ENCODE measurements around the gene FSCN2.

Gene FSCN2

DNA sequence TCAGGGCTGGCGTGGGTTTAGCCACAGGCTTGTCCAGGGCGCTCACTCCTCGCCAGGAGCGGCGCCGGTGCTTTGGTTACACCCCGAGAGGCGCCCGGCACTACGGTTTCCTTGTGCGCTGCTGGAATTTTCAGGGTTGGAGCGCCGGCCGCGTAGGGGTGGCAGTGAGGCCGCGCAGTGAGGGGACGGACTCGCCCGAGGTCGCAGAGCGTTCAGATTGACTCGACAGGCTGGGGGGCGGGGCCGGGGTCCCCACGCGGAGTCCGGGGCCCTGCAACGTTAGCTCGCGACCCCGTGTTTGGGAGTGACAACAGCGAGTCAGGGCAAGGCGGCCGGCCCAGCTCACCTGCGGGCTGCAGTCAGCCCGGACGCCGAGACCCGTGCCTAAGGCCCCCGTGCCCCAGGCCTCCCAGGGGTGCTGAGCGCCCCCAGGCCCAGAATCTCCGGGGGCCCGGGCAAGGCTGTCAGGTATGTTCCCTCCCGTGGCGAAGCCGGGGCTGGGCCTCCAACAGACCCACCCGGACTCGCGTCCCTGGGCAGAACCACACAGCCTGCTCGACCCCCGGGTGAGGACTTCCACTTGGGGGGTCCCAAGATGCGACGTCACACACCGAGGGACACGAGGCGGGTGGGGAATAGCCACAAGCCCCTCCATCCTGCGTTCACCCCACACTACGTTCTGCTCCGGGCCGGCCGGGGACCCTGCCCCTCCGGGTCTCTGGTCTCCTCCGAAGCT, 14.3 kb upstream of the FSCN2 start:
- no peak for DNase-seq

DNA sequence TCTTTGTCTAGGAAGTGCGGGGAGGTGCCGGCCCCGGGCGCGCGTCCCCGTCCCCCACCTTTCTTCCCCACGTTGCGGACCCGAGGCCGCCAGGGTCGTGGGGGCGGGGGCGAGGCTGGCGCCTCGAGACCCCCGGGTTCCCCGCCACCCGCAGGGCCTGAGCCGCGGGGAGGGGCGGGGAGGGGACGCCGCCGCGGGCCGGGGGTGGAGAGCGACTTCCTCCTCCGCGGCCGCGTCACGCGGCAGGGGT, 13.8 kb upstream of the FSCN2 start:
- DNase-seq, result no peak

DNA sequence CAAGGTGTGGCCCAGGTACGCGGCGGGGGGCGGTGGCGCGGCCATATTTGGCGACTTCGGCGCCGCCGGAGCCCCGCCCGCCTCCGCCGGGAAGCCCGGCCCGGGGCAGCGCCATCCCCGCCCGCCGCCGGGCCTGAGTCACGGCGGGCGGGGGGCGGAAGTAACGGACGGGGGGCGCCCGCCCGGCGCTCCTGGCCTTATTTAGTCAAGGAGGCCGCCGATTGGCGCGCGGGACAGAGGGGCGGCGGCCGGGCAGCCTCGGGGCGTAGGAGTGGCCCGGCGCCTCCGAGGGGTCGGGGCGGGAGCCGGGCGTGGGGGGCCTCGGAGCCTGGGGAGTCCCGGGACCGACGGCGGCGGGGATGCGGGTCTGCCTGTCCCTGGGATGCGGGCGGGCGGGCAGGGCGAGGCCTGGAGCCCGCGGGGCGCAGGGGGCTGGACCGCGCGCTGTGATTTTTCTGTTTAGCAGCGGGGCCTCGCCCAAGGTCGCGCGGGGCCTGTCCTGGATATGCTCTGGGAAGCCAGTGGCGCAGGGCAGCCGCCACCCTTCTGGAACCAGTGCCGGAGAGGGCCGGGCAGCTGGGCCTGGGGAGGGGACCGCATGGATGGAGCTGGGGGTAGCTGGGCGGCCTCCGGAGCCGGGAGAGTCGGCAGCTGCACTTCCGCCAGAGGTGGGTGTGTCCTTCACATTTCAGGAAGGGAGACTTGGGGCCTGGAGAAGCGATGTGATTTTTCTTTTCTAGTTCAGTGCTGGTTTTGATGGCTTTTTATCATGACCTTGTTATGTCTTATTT, 13.2 kb upstream of the FSCN2 start:
- peak; percentile 60 for DNase-seq

DNA sequence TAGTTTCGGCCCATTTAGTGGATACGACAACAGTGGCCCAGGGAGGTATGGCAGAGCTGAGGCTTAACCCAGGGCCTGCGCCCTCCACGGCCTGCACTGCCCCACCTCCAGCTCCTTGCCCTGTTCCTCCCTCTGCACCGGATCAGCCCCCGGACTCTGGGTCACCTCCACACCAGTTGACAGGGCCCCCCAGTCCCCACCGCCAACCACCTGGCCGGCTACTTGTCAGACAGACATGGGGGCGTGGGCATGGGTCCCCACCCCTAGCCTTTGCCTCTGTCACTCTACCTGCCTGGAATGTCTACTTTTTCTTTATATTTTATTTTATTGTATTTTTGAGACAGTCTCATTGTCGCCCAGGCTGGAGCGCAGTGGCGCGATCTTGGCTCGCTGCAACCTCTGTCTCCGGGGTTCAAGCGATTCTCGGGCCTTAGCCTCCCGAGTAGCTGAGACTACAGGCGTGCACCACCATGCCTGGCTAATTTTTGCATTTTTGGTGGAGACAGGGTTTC, 12.6 kb upstream of the FSCN2 start:
- DNase-seq, result no peak

DNA sequence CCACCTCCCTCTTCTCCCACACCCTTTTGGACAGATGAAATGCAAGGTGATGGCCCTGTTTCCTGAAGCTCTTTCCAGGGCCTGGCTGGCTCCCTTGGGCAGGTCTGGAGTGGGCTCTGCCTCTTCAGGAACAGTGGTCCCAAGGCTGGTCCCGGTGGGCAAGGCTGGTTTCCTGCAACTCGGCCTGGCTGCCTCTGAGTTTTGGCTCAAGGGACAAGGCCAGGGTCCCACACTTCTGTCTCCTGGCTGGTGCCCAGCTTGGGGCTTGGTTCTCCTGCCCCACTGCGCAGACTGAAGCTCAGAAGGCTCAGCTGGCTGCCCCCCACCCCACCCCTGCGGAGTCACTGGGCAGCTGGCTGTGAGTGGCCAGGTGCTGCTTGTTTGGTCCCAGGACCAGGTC, 11.7 kb upstream of the FSCN2 start:
- no peak for DNase-seq

DNA sequence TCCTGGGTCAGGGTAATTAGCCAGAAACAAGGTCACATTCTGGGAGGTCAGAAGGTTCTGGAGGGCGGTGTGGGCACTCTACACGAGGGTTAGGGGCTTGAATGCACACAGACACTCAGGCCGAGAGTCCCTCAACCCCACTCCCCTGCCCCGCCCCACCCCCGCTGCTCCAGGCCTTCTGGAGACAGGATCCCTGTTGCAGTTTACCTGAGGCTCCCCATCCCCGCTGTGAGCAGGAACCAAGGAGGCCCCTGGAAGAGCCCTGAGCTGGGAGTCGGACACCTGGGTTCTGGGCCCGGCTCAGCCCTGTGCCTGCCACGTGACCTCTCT, 11.2 kb upstream of the FSCN2 start:
- DNase-seq, result no peak

DNA sequence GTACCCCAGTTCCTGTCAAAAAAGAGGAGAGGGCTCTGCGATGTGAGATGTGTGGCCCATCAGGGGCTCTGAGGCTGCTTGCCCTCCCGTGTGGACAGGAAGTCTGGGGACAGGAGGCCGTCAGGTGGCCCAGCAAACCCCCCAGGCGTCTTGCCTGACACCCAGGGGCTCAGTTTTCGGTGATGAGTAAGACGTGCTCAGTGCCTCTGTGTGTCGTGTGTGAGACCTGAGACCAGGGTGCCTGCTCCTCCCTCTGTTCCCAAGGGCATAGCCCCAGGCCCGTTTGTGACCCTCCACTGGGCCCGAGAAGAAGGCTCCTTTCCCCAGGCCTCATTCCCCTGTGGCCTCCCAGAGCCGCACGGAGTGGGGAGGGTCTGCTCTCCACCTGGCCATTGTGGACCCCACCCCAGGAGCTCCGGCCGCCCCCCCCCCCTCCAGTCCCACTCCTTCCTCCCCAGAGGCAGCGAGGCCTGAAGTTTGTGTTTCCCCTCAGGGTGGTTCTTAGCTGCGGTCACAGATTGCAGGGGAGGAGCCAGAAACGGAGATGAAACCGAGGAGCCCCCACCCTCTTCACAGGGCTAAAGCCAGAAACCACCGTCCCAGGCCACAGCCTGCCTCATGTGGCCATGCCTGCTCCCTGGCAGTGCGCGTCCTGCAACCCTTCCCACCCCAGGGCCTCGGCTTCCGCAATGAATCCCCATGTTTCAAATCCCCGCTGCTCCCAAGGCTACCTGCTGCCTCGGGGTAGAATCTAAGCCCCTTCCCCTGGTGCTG, 10.7 kb upstream of the FSCN2 start:
- no peak for DNase-seq

DNA sequence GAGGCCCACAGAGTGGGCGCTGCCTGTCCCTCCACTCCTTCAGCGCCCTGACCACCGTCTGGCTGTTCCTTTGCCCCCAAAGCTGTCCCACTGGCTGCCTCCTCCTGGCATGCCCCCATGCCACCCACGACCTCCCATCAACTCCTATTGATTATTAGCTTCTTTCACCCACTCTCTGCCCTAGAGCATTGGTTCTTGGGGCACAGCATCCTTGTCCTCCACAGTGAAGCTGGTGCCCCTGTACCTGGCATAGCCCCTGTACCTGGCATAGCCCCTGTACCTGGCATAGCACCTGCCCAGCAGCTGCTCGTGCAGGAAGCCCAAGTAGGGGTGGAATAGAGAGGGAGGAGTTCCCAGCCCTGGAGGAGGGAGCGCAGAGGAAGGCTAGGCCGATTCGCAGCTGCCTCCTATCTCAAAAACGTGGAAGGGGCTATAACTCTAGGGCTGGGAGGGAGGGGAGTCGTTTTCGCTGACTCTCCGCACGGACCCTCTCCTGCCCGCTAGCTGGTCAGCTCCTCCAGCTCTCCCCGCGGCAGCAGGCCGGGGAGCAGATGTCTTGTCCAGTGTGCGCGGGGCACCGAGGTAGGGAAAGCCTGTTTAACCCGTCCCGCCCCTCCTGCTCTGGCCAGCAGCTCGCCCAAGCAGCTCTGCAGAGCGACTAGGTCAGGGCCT, 9.9 kb upstream of the FSCN2 start:
- no peak for DNase-seq

DNA sequence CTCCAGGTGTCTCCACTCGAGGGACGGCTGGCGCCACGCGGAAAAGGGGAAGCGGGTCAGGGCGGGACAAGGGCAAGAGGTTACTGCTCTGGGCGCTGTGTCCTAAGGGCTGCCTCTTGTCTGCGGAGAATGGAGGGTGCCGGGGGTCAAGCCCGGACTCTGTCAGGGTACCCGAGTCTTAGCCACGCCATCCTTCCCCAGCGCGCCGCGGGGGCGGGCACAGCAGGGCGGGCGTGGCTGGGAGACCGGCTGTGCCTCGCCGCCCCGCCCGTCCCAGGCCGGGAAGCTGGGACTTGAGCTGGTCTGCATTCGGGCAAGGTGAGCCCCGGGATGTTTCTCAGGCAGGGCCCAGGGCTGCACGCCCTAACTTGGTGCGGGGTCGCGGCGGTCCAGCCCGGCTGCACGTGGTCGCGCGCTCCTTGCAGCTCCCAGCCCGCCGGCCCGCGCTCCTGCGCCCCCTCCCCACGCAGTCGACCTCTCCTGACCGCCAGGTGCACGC, 9.3 kb upstream of the FSCN2 start:
- no peak for DNase-seq

DNA sequence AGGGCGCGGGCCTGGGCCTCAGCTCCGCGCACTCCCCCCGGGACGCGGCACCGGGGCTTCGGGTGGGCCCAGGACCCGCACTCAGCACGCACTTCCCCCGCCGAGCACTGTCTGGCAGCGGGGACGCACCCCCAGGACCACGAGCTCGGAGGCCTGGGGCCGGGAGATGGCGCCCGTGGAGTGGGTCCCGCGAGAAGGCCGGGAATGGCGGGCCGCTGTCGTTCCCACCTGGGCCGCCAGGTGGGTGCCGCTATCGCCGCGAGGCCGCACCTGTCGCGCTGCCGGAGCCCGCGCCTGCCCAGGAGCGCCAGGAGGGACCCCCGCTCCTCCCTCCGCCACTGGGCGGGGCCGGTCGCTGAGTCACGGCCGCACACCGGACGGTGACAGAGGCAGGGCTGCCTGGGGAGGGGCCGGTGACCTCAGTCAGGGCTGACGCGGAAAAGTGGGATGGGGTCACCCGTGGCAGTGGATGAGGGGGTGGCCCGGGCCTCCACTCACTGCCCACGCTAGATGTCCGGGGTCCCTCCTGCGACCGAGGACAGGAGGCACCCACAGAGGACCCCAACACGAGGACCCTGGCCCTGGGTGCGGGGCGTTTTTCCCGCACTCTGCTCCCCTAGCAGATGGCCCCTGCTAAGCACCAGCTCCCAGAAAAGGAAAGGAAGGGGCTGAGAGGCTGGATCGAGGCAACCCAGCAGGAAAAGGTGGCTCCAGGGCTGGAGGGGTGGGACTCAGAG, 8.7 kb upstream of the FSCN2 start:
- peak; percentile 57 for DNase-seq

DNA sequence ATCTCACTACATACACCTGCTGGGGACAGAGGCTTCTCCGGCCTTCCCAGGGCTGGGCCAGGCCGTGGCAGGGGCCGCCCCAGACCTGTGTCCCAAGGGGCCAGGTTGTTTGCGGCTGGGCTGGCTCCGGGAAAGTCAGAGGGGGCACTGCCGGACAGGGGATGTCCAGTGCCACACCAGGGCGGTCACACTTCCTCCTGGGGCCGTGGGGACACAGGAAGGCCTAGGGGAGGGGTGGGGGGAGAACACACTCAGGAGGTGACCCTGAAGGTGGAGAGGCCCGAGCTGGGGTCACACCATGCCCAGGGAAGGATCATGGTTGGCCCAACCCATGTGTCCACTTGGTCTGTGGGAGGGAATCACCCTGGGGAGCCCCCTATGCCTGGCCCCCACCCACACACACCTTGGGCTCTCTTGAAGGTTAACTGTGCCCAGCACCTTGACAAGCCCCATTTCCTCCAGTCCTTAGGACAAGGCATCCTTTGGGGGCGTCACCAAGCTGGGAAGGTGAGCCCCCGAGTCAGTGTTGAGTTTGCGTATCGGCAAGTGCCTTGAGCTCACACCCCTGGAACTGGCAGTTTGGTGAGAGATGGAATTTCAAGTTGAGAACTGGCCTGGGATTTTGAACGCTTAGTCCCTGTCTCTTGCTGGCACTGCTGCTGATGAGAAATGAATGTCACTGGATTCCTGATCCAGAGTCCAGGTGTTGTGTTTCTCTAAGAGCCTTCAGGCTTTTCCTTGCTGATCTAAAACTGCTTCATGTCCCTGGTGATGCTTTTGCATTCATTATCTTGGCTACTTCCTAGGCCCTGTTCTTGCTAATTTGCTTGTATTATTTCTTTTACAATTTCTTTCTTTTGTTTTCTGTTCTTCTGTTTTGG, 7.9 kb upstream of the FSCN2 start:
- DNase-seq, result no peak

DNA sequence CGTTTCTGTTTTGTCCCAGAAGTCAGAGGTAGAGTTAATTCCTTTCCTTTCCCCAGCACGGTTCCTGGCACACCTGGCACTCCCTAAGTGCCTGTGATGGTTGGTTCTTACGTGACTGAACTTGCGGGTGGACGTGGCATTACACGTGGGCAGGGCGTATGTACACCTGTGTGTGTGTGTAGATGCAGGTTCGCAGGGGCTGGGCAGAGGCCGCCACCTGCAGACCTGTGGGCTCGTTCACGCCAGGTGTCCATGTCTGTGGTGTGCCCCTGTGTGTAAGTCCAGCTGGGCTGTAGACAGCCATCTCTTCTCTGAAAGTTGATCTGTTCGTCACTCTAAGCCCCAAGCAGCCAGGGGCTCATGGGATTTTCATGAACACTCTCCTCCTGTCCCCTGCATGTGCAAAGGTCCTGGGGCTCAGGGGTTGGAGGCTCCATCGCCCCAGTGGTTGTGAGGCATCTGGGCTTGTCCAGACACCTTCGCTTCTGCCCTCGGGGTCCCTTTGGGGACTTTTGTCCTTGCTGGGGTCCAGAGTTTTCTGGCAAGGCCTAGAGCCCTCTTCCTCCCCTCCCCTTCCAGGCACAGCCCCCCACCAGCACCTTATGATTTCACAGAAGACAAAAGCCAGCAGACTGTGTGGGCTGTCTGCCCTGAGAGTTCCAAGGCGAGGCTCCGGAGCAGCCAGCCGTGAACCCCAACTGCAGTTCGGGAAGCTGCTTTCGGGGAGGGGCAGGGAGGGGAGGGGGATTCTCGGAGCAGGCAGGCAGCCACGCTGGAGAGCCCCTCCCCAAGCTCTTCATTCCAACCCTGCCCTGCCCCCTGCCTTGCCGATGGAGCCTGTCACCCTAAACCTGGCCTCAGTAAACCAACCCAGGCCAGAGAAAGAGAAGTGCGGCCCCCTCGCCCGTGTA, 5.4 kb upstream of the FSCN2 start:
- no peak for DNase-seq

DNA sequence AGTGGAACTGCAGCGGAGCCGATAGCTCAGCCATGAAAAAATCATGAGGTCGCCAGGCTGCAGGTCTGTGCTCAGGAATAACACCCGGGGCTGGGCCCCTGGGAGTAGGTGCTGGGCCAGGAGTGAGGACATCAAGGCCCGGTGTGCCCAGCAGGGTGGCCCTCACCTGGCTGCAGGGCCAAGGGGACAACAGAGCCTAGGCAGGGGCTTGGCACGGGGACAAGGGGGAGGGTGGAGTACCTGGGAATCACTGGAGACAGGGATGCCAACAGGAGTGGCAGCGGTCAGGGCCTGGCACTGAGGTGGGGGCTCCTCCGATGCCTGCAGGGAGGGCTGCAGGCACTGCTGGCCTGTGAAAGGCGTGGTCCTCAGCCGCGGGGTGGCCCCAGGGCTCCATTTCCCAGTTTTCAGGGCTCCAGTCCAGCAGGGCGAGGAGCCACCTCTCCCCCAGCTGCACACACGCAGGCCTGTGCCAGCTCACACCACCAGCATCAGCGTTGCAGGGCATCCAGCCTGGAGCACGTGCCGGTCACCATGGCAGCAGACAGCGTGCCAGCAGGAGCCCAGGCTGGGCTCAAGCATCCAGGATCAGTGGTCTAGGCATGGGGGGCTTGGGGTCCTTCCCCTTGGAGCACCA, 4.7 kb upstream of the FSCN2 start:
- DNase-seq, result no peak

DNA sequence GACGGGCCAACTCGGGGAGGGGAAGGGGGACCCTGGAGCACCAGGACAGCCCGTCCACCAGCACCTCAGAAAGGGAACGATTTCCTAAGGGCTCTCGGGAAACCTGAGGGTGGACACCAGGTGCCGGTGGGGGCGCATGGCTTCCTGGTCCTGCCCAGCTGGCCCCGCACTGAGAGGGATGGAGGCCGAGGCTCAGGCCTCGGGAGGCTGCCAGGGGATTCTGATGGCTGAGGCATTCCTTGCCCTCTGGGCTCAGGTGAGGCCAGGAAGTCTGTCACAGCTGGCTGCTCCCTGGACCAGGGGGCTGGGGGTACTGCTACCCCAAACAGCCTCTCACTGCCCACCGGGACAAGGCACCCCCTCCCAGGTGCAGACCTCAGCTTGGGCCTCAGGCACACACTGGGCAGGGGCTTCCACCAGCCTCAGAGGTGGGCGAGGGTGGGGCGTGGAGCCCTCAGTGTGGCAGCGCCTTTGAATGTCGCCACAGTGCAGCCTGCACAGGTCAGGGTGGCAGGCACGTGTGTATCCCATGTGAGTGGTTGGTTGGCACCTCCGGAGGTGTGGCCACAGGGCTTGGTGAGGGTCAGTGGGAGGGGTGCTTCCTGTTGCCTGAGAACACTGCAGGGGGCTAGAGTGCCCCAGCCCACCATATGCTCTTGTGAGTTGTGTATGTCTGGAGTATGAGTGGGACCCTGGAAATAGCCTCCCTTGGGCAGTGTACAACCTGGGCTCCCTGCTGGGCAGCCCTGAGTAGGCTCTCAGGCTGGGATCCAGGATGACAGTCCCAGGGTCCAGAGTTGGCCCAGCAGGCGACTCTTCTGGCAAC, 3.9 kb upstream of the FSCN2 start:
- no peak for DNase-seq

DNA sequence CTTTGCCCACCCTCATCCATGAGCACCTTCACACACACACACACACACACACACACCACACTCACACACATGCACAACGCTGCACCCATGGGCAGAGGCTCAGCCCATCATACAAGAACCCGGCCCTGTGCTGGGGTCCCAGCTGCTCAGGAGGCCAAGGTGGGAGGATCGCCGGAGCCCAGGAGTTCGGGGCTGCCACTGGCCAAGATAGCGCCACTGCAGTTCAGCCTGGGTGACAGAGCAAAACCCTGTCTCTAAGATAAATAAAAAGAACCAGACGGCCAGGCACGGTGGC, 3.4 kb upstream of the FSCN2 start:
- no peak for DNase-seq

DNA sequence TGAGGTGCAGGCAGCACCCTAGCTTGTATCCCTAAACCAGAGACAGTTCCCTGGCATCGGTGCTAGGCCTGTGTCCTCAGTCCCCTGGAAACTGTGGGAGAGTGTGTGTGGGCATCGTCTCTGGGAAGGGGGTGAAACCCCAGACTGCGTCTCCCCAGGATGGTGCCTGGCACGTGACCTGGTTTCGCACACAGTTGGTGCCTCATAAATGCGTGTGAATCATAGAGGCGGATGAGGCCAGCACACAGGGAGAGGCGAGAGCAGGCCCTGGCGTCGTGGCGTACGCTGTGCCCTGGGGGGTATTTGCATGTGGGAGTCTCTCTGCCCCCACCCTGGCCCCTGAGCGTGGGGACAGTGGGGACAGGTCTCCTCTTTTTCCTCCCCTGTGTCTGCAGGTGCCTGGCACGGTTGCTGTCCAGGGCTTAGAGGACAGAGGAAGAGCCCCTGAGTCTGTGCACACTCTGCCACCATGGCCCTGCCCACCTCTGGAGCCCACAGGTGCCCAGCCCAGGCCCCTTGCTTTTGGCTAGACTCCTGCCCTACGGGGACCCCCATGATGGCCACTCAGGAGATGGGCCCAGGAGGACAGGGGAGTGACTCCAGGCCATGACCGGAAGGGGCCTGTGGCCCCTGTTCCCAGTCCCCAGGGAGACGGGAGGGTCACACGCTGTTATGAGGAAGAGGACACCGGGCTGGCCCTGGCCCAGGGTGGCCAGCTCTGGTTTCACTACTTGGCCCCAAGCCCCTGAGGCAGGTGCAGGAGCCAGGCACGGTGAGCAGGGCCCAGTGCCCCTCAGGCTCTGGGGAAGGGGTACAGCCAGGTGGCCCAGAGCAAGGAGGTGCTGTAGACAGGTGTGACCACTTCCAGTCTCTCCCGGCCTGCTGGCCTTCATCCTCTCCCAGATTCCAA, 1.3 kb upstream of the FSCN2 start:
- DNase-seq, result no peak

DNA sequence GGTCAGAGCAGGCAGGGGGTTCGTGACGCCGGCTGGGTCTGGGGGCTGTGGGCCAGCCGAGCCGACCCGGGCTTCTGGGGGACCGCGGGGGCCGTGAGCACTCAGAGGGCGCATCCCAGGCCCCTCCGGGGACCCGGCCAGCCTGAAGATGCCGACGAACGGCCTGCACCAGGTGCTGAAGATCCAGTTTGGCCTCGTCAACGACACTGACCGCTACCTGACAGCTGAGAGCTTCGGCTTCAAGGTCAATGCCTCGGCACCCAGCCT, 140 bp downstream of the FSCN2 start:
- DNase-seq, result no peak

All from activated T-cell treated with anti-CD3 and anti-CD28 coated beads for 4 hours (primary cell).